ENCODE results near the gene PRRG3. TPM values are rescaled to one million over a fixed set of nuclear protein-coding genes. Genes with fewer than 3 reads are reported as not detected.

The PRRG3 gene
- total and polyA plus RNA-seq, 9 of the 15 experiments (the other 6 are each of a cell fraction or from before 2014, with no cell fraction given): not detected

DNA sequence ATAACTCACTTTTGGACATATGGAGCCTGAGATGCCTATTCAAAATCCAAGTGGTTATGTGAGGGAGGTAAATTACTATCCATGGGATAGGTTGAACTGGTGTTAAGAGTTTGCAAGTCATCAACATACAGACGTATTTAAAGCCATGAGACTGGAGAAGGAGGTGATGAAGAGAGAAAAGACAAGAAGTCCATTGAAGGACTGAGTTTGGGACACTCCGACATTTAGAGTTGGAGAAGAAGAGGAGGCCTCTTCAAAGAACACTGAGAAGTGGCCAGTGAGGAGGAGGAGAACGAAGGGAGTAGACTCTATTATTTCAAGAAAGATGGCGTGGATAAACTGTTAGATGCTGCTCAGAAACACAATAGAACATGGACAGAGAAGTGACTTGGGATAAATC is 39.2 kb downstream of the PRRG3 start, which contains the start of gene CNGA2 (continued):
- TF ChIP-seq NR4A1 (CRISPR knock-in tag; IDR thresholded peaks at IDR 0.05) (no peak), NR4A1 (tag; IDR thresholded peaks at IDR 0.05) (no peak), CBFA2T3 (IDR thresholded peaks at IDR 0.05) (no peak), DMBX1 (CRISPR knock-in tag; IDR thresholded peaks at IDR 0.05; ENCODE audit: borderline replicate concordance) (no peak), RBM22 (IDR thresholded peaks at IDR 0.05; ENCODE audit: low read depth, low read length, poor library complexity, severe bottlenecking) (no peak)

DNA sequence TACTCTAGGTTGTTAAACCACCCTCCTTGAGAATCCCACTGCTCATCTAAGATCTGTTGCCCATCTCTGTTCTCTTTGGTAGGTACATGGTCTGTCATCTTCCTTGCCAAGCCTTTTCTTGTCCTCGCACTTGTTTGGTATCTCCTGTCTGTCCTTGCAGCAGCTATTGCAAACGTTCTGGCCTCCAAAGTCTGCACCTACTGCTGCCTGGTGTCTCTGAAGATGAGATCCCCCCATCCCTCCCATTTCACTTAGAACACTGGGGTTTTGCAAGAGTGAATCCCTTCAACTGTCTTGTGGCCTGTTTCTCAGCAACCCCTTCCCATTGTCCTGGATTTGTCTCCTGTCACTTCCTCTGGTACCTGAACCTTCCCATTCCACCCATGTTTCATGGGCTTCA is 40.0 kb downstream of the PRRG3 start:
- Histone ChIP-seq H3K4me2 (ENCODE audit: insufficient read depth, low read length) (no peak overlapping the region), H3K9me3 (replicated peaks; ENCODE audit: control insufficient read depth, insufficient read depth, low read depth, low read length) (no peaks in the 10 kb centered on the region), H4K20me1 (replicated peaks; ENCODE audit: control insufficient read depth, insufficient read depth, low read length) (no peaks in the 10 kb centered on the region), H3K27me3 (ENCODE audit: control insufficient read depth in 2 of 2, insufficient read depth in 2 of 2, low read length in 2 of 2) (peaks cover 0 to 39% of the 10 kb centered on the region in 2 experiments; a peak in 4 of 5 replicates), H2AFZ (ENCODE audit: low read depth, low read length) (no peak overlapping the region), H3K27ac (ENCODE audit: extremely low read depth, low read depth, low read length) (no peak overlapping the region), H3K9me1 (ENCODE audit: control insufficient read depth, insufficient read depth, low read length) (no peaks in the 10 kb centered on the region), H3K9ac (ENCODE audit: insufficient read depth in 1 of 2, low read depth in 2 of 2, low read length in 2 of 2) (no peak overlapping the region), H3K4me1 (replicated peaks in 1 of 2; ENCODE audit: control insufficient read depth in 2 of 2, insufficient read depth in 2 of 2, low read length in 2 of 2) (no peaks in the 10 kb centered on the region), H3K79me2 (ENCODE audit: control insufficient read depth, insufficient read depth, low read length) (no peaks in the 10 kb centered on the region), H3K4me3 (no peak overlapping the region), H3K36me3 (ENCODE audit: control insufficient read depth, insufficient read depth, low read length) (no peaks in the 10 kb centered on the region)
- ChIA-PET POLR2A (interaction anchor here (0.6 to 1.9 kb wide), 5 partner anchors 8 to 369 kb away, joined by 3 to 4 read pairs (median 3); no protein-coding TSS in a partner anchor), CTCF (ENCODE audit: low intra/inter-chr PET ratio) (no interaction called here)
- intact Hi-C loops (cut with micrococcal nuclease): no loop called here
- no peak for TF ChIP-seq CHD1 (IDR thresholded peaks at IDR 0.05; ENCODE audit: low read length)
- no peak for TF ChIP-seq MTA1 (IDR thresholded peaks at IDR 0.05; ENCODE audit: borderline replicate concordance)
- no peak for TF ChIP-seq CAMTA2 (CRISPR knock-in tag; conservative IDR thresholded peaks at IDR 0.05)
- no peak for TF ChIP-seq PURB (CRISPR knock-in tag; IDR thresholded peaks at IDR 0.05; ENCODE audit: low read depth)
- TF ChIP-seq, protein P1, sequence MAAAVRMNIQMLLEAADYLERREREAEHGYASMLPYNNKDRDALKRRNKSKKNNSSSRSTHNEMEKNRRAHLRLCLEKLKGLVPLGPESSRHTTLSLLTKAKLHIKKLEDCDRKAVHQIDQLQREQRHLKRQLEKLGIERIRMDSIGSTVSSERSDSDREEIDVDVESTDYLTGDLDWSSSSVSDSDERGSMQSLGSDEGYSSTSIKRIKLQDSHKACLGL (CRISPR knock-in tag; IDR thresholded peaks at IDR 0.05; ENCODE audit: borderline replicate concordance, poor library complexity, severe bottlenecking): no peak
- TF ChIP-seq OTX1 (CRISPR knock-in tag; IDR thresholded peaks at IDR 0.05): no peak
- TF ChIP-seq NUFIP1 (IDR thresholded peaks at IDR 0.05; ENCODE audit: partially characterized antibody): no peak
- TF ChIP-seq LCOR (CRISPR knock-in tag; IDR thresholded peaks at IDR 0.05): no peak
- TF ChIP-seq BRD4 (IDR thresholded peaks at IDR 0.05): no peak
- no peak for TF ChIP-seq XRCC3 (IDR thresholded peaks at IDR 0.05)
- no peak for TF ChIP-seq NELFE (IDR thresholded peaks at IDR 0.05; ENCODE audit: insufficient read depth, insufficient read length)
- TF ChIP-seq ZNF79 (CRISPR knock-in tag; IDR thresholded peaks at IDR 0.05; ENCODE audit: low read depth): no peak
- no peak for TF ChIP-seq NFYB (IDR thresholded peaks at IDR 0.05; ENCODE audit: extremely low read depth, insufficient read length)
- TF ChIP-seq ZNF696 (CRISPR knock-in tag; conservative IDR thresholded peaks at IDR 0.05): no peak
- TF ChIP-seq ZNF764 (CRISPR knock-in tag; IDR thresholded peaks at IDR 0.05; ENCODE audit: low read depth): no peak
- FAIRE-seq (no peak), DNase-seq (ENCODE audit: extremely low read depth in 1 of 4, low spot score in 3 of 4) (no peak), ATAC-seq (no peak)
- no CpG with 5 or more reads among the region's 2 CpGs for WGBS (ENCODE audit: insufficient coverage, low coverage, missing lambda C conversion rate)
- in situ Hi-C loops (cut with MboI): no loop called here
- BruUV-seq (replicated peaks): no TSS peak

All from K562 (cell line).